Measurements from ENCODE around the gene AGER.
"Not testable (repeated sequence)": the region's sequence is repeated elsewhere in the genome, so short reads cannot be mapped to it uniquely, and the experiment has no call there.

AGER gene

GRCh38 chr6:32186151-32186840 is 2.2 kb upstream of the AGER start:
- not testable (repeated sequence) for DNase-seq (ENCODE audit: low spot score)

GRCh38 chr6:32185681-32186131 is 1.7 kb upstream of the AGER start:
- DNase-seq (ENCODE audit: low spot score): peak; percentile 80

GRCh38 chr6:32183483-32184083 is 470 bp downstream of the AGER start:
- DNase-seq (ENCODE audit: low spot score): no peak

- DNase-seq (ENCODE audit: low spot score): no peak
Measured at GRCh38 chr6:32183030-32183429, 1.0 kb downstream of the AGER start.

GRCh38 chr6:32182555-32182981 is 1.5 kb downstream of the AGER start:
- no peak for DNase-seq (ENCODE audit: low spot score)

- no peak for DNase-seq (ENCODE audit: low spot score)
Measured at GRCh38 chr6:32181915-32182529, 2.0 kb downstream of the AGER start.

GRCh38 chr6:32181148-32181702 is 2.8 kb downstream of the AGER start:
- no peak for DNase-seq (ENCODE audit: low spot score)

- DNase-seq (ENCODE audit: low spot score): no peak
Measured at GRCh38 chr6:32179766-32180405, 4.2 kb downstream of the AGER start.

- no peak for DNase-seq (ENCODE audit: low spot score)
Measured at GRCh38 chr6:32178547-32179440, 5.3 kb downstream of the AGER start.

GRCh38 chr6:32177788-32178546 is 6.1 kb downstream of the AGER start, which contains the start of gene RNF5:
TSS of gene RNF5 (plus strand) at chr6:32178405. CDS start at chr6:32178512, 107 bp downstream.
- peak; percentile 96 for DNase-seq (ENCODE audit: low spot score)

GRCh38 chr6:32177183-32177787 is 6.8 kb downstream of the AGER start:
- DNase-seq (ENCODE audit: low spot score): no peak

- DNase-seq (ENCODE audit: low spot score): no peak
Measured at GRCh38 chr6:32176476-32177182, 7.4 kb downstream of the AGER start.

GRCh38 chr6:32175711-32176475 is 8.2 kb downstream of the AGER start, which contains the start of gene AGPAT1:
TSS of gene AGPAT1 (minus strand) at chr6:32176084. CDS start at chr6:32171496, 4,588 bp downstream.
- peak; percentile 97 for DNase-seq (ENCODE audit: low spot score)

GRCh38 chr6:32175322-32175710 is 8.7 kb downstream of the AGER start:
- no peak for DNase-seq (ENCODE audit: low spot score)

- DNase-seq (ENCODE audit: low spot score): no peak
Measured at GRCh38 chr6:32174416-32174815, 9.6 kb downstream of the AGER start.

GRCh38 chr6:32173051-32173727 is 10.9 kb downstream of the AGER start:
- DNase-seq (ENCODE audit: low spot score): no peak

- no peak for DNase-seq (ENCODE audit: low spot score)
Measured at GRCh38 chr6:32171234-32171633, 12.8 kb downstream of the AGER start.

- DNase-seq (ENCODE audit: low spot score): no peak
Measured at GRCh38 chr6:32170294-32170693, 13.8 kb downstream of the AGER start.

Measured in AG20443 (cell line).